ENCODE data around the gene UPK3B.
"Not testable (repeated sequence)": the region's sequence is repeated elsewhere in the genome, so short reads cannot be mapped to it uniquely, and the experiment has no call there.

UPK3B gene

GRCh38 chr7:76509931-76510877 lies at the start of gene UPK3B:
UPK3B (plus strand) TSS chr7:76510552; CDS start chr7:76510653, 101 bp downstream.
- ChIA-PET POLR2A (ENCODE audit: low non-redundant PET) (no interaction called here), CTCF (no interaction called here)
- peak; percentile 60 for DNase-seq (ENCODE audit: low spot score)
- H3K27ac ChIP-seq = peak within 1 kb of the TSS; percentile 88
- TF ChIP-seq CTCF (conservative IDR thresholded peaks at IDR 0.05; ENCODE audit: low read depth) = no peak; the same call in 1 of the 2 replicates

GRCh38 chr7:76460767-76461166 lies 49.6 kb upstream of the UPK3B start:
- H3K27ac ChIP-seq; DNase-seq (ENCODE audit: low spot score); POLR2A ChIA-PET (ENCODE audit: low non-redundant PET); CTCF ChIA-PET: not testable (repeated sequence)

GRCh38 chr7:76461464-76462101 lies 48.8 kb upstream of the UPK3B start, which contains the start of gene DTX2:
DTX2 (plus strand) TSS chr7:76461709; CDS start chr7:76480510, 18,801 bp downstream.
- DNase-seq (ENCODE audit: low spot score); POLR2A ChIA-PET (ENCODE audit: low non-redundant PET); CTCF ChIA-PET; H3K27ac ChIP-seq: not testable (repeated sequence)

- DNase-seq (ENCODE audit: low spot score); H3K27ac ChIP-seq; POLR2A ChIA-PET (ENCODE audit: low non-redundant PET); CTCF ChIA-PET: not testable (repeated sequence)
Measured at GRCh38 chr7:76462271-76462882, 48.0 kb upstream of the UPK3B start.

GRCh38 chr7:76464959-76465358 lies 45.4 kb upstream of the UPK3B start:
- POLR2A ChIA-PET (ENCODE audit: low non-redundant PET); CTCF ChIA-PET; DNase-seq (ENCODE audit: low spot score): not testable (repeated sequence)
- peak overlapping the region; percentile 30; the same call in 1 of the 2 replicates for H3K27ac ChIP-seq

GRCh38 chr7:76465950-76466349 lies 44.4 kb upstream of the UPK3B start:
- POLR2A ChIA-PET (ENCODE audit: low non-redundant PET); CTCF ChIA-PET; H3K27ac ChIP-seq; DNase-seq (ENCODE audit: low spot score): not testable (repeated sequence)

GRCh38 chr7:76467743-76468404 lies 42.5 kb upstream of the UPK3B start:
- peak overlapping the region; percentile 80 for H3K27ac ChIP-seq
- POLR2A ChIA-PET (ENCODE audit: low non-redundant PET); CTCF ChIA-PET: not testable (repeated sequence)
- peak; percentile 36 for DNase-seq (ENCODE audit: low spot score)

- H3K27ac ChIP-seq; DNase-seq (ENCODE audit: low spot score); CTCF ChIA-PET; POLR2A ChIA-PET (ENCODE audit: low non-redundant PET): not testable (repeated sequence)
Measured at GRCh38 chr7:76471556-76472221, 38.7 kb upstream of the UPK3B start.

GRCh38 chr7:76473097-76473496 lies 37.3 kb upstream of the UPK3B start:
- POLR2A ChIA-PET (ENCODE audit: low non-redundant PET); H3K27ac ChIP-seq; CTCF ChIA-PET; DNase-seq (ENCODE audit: low spot score): not testable (repeated sequence)

- DNase-seq (ENCODE audit: low spot score); CTCF ChIA-PET; POLR2A ChIA-PET (ENCODE audit: low non-redundant PET): not testable (repeated sequence)
- H3K27ac ChIP-seq = peak overlapping the region; percentile 94
Measured at GRCh38 chr7:76476280-76476679, 34.1 kb upstream of the UPK3B start.

GRCh38 chr7:76476742-76477474 lies 33.4 kb upstream of the UPK3B start:
- POLR2A ChIA-PET (ENCODE audit: low non-redundant PET); CTCF ChIA-PET; DNase-seq (ENCODE audit: low spot score): not testable (repeated sequence)
- H3K27ac ChIP-seq = peak overlapping the region; percentile 94

- H3K27ac ChIP-seq; CTCF ChIA-PET; DNase-seq (ENCODE audit: low spot score); POLR2A ChIA-PET (ENCODE audit: low non-redundant PET): not testable (repeated sequence)
Measured at GRCh38 chr7:76479628-76480027, 30.7 kb upstream of the UPK3B start.

GRCh38 chr7:76480403-76481253 lies 29.7 kb upstream of the UPK3B start:
- H3K27ac ChIP-seq = peak overlapping the region; percentile 22; the same call in 1 of the 2 replicates
- CTCF ChIA-PET; POLR2A ChIA-PET (ENCODE audit: low non-redundant PET); DNase-seq (ENCODE audit: low spot score): not testable (repeated sequence)

GRCh38 chr7:76482660-76483059 lies 27.7 kb upstream of the UPK3B start:
- POLR2A ChIA-PET (ENCODE audit: low non-redundant PET); CTCF ChIA-PET; DNase-seq (ENCODE audit: low spot score): not testable (repeated sequence)
- peak overlapping the region; percentile 4; the same call in 1 of the 2 replicates for H3K27ac ChIP-seq

Data from RWPE1 (cell line).